ENCODE measurements around the gene SAMD1.
"Not testable (repeated sequence)": the region's sequence is repeated elsewhere in the genome, so short reads cannot be mapped to it uniquely, and the experiment has no call there.

DNA sequence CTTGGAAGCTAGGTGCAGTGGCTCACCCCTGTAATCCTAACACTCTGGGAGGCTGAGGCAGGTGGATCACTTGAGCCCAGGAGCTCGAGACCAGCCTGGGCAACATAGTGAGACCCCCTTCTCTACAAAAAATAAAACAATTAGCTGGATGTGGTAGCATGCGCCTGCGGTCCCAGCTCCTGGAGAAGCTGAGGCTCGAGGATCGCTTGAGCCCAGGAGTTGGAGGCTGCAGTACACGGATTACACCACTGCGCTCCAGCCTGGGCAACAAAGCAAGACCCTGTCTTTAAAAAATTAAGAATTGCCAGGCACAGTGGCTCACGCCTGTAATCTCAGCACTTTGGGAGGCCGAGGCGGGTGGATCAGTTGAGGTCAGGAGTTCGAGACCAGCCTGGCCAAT, 39.6 kb downstream of the SAMD1 start:
- not testable (repeated sequence) for TF ChIP-seq EHMT2 (IDR thresholded peaks at IDR 0.05); POLR2AphosphoS5 (IDR thresholded peaks at IDR 0.05; ENCODE audit: control insufficient read depth, insufficient read depth, low read depth, low read length); RFX5 (IDR thresholded peaks at IDR 0.05; ENCODE audit: low read depth, low read length); TBP (optimal IDR thresholded peaks at IDR 0.05; ENCODE audit: low read depth, low read length); KLF13 (tag; IDR thresholded peaks at IDR 0.05; ENCODE audit: borderline replicate concordance, low read depth)
